Measurements from ENCODE around the gene EFHD1. TPM values are rescaled to one million over a fixed set of nuclear protein-coding genes. Genes with fewer than 3 reads are reported as not detected.
"Not testable (repeated sequence)": the region's sequence is repeated elsewhere in the genome, so short reads cannot be mapped to it uniquely, and the experiment has no call there.

Gene EFHD1
- total RNA-seq, 4 donors from 2014 or later = 9.6 to 44.1 (median 18.1) TPM

DNA sequence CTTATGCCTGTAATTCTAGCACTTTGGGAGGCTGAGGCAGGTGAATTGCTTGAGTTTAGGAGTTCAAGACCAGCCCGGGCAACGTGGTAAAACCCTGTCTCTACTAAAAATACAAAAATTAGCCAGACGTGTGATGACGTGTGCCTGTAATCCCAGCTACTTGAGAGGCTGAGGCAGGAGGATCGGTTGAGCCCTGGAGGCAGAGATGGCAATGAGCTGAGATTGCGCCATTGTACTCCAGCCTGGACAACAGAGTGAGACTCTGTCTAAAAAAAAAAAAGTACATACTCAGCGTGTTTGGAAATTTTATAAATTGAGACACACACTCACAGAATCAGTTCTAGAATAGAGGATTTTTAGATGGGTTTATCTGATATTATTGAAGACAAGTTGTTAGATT lies 46.6 kb downstream of the EFHD1 start:
- TF ChIP-seq, protein P1, sequence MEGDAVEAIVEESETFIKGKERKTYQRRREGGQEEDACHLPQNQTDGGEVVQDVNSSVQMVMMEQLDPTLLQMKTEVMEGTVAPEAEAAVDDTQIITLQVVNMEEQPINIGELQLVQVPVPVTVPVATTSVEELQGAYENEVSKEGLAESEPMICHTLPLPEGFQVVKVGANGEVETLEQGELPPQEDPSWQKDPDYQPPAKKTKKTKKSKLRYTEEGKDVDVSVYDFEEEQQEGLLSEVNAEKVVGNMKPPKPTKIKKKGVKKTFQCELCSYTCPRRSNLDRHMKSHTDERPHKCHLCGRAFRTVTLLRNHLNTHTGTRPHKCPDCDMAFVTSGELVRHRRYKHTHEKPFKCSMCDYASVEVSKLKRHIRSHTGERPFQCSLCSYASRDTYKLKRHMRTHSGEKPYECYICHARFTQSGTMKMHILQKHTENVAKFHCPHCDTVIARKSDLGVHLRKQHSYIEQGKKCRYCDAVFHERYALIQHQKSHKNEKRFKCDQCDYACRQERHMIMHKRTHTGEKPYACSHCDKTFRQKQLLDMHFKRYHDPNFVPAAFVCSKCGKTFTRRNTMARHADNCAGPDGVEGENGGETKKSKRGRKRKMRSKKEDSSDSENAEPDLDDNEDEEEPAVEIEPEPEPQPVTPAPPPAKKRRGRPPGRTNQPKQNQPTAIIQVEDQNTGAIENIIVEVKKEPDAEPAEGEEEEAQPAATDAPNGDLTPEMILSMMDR (IDR thresholded peaks at IDR 0.05) = no peak
- DNase-seq (ENCODE audit: low spot score) (no peak), ATAC-seq (ENCODE audit: low FRiP score) (no peak)

DNA sequence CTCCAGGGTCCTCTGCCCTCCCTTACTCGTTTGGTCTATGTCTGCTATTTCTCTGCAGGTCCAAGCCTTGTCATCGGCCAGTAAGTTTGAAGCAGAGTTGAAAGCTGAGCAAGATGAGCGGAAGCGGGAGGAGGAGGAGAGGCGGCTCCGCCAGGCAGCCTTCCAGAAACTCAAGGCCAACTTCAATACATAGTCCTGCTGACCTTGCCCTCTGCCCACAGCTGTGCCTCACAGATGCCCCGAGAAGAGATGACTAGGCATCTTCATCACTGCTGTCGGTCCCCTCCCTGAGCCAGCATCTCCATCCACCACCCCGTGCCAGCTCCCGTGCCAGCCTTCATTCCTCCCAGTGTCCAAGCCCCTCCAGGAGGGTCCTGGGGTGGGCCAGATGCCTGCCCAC lies 48.1 kb downstream of the EFHD1 start:
- TF ChIP-seq, protein P1 (IDR thresholded peaks at IDR 0.05) = no peak
- no peak for ATAC-seq (ENCODE audit: low FRiP score)
- DNase-seq (ENCODE audit: low spot score) = no peak

DNA sequence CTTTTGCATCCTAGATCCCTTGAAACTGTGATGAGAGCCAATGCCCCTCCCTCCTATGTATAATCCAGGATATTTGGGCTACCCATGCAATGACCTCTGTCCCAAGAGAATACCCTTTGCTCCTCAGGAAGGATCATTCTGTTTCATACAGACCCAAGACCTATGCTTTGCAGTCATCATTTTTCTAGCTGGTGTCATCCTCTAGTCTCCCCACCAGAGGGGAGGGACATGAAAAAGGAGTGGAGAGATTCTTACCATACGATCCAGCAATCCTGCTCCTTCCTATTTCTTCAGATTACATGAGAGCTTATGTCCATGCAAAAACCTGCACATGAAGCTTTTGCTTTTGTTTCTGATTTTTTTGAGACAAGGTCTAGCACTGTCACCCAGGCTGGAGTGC lies 50.0 kb downstream of the EFHD1 start:
- no peak for DNase-seq (ENCODE audit: low spot score)
- no peak for ATAC-seq (ENCODE audit: low FRiP score)
- TF ChIP-seq, protein P1 (IDR thresholded peaks at IDR 0.05) = no peak

DNA sequence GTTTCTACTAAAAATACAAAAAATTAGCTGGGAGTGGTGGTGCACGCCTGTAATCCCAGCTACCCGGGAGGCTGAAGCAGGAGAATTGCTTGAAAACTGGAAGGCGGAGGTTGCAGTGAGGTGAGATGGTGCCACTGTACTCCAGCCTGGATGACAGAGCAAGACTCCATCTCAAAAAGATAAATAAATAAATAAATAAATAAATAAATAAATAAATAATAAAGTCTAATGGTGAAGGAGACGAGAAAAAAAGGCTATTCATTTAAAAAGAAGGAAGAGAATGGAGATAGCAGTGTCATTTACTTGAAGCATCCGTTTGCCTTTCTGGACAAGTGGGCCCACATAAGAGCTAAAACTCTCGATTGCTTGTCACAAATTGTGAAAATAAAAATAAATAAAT lies 52.0 kb downstream of the EFHD1 start:
- DNase-seq (ENCODE audit: low spot score); ATAC-seq (ENCODE audit: low FRiP score): not testable (repeated sequence)

DNA sequence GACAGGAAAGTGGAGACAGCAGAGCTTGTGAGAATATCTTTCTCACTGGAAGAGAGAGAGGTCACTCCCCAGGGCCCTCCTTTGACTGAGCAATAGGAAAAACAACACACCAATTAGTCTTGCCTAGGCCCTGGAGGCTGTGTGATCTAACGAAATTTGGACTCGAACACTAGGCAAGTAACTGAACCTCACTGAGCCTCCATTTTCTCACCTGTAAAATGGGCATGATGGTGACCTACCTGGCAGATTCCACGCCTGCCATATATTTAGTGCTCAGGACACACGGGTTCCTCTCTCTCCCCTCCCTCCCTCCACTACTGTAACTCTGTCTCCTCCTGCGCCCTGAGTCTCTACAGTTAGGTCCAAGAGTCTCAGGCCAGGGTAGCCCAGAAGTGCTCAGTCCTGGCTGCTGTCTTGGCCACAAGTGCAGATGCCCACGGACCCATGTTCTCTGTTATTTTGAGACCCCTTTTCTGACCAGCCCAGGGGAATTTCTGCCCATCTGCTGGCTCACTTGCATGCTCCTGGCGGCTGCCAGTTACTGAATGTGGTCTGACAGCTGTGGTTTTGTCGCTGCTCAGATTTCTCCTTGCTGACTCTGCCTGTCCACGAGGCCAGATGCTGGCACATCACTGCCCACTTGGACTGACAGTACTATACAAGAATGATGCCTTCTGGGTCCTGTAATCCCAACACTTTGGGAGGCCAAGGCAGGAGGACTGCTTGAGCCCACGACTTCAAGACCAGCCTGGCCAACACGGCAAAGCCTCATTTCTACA lies 54.2 kb downstream of the EFHD1 start:
- TF ChIP-seq, protein P1 (IDR thresholded peaks at IDR 0.05) = no peak
- ATAC-seq (ENCODE audit: low FRiP score) = no peak
- DNase-seq (ENCODE audit: low spot score) = no peak

DNA sequence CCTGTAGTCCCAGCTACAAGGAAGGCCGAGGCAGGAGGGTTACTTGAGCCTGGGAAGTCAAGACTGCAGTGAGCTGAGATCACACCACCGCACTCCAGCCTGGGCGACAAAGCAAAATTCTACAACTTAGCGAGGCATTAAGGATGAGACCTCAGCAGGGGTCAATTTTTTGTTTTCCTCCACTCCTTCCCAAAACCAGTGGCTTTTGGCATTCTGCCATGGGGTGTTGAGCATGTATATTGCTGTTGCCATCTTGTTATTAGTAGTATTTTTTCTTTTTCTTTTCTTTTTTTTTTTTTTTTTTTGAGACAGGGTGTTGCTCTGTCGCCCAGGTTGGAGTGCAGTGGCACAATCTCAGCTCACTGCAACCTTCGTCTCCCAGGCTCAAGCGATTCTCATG lies 54.8 kb downstream of the EFHD1 start:
- DNase-seq (ENCODE audit: low spot score) = no peak
- ATAC-seq (ENCODE audit: low FRiP score) = no peak
- TF ChIP-seq, protein P1 (IDR thresholded peaks at IDR 0.05) = no peak

DNA sequence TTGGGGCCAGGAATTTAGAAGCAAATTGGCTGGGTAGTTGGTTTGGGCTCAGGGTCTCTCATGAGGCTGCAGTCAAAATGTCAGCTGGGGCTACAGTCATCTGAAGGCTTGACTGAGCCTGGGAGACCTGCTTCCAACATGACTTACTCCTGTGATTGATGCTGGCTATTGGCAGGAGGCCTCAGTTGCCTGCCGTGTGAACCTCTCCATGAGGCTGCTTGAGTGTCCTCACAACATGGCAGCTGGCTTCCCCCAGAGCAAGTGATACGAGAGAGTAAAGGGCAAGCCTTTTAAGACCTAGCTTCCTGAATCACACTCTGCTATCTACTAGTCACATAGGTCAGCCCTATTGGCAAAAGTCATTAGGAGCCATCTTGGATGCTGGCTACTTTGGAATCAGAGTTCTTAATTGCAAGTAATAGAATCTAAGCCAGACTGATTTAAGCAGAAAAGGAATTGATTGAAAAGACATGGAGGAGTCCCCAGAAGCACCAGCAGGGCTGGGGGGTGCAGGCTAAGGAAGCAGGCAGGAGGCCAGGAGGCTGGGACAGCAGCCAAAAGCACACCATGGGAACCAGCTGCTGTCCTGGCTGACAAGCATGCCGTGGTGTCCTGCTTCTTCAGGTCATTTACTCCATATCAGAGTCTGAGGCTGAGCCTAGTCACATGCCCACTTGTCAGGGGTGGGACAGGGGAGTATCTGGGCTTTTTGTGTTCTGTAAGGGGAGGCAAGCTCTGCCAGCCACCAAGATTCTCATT lies 55.9 kb downstream of the EFHD1 start:
- DNase-seq (ENCODE audit: low spot score) (no peak), ATAC-seq (ENCODE audit: low FRiP score) (no peak)

DNA sequence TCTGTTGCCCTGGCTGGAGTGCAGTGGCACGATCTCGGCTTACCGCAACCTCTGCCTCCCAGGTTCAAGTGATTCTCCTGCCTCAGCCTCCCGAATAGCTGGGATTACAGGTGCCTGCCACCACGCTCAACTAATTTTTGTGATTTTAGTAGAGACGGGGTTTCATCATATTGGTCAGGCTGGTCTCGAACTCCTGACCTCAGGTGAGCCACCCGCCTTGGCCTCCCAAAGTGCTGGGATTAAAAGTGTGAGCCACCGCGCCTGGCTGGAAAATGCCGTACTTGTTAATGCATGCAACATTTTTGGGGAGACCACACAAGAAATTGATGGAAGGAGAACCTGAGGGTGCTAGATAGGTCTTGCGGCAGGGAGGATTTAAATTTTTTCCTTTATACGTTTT lies 57.7 kb downstream of the EFHD1 start:
- ATAC-seq (ENCODE audit: low FRiP score); DNase-seq (ENCODE audit: low spot score): not testable (repeated sequence)

More for the DNA sequence above, 55.9 kb downstream of the EFHD1 start:
- TF ChIP-seq, protein P1 (IDR thresholded peaks at IDR 0.05) = no peak

All from omental fat pad (tissue), 4 donors.